GM18870 (cell line): Measurements from ENCODE around the gene OLFM1.

Experiments
- ATAC-seq: cut with Tn5 transposase; IDR thresholded peaks from one replicate; pipeline ENCODE4 v1.9.1; 2021; ENCODE audit warnings: moderate library complexity; ENCODE audit not compliant: unreplicated experiment

Gene OLFM1

DNA sequence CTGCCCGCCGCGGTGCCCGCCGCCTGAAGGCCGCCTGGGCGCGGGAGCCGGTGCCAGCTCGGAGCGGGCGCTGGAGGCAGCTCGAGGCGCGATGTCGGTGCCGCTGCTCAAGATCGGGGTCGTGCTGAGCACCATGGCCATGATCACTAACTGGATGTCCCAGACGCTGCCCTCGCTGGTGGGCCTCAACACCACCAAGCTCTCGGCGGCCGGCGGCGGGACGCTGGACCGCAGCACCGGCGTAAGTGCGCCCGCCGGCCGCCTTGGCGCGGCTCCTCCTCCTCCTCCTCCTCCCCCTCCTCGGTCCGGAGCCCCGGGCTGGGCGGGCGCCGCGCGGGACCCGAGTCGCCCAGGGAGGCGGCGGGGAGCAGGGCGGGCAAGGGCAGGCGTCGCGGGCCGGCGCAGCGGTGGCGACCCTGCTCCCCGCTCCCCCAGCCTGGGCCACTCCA, 455 bp downstream of the OLFM1 start:
- ATAC-seq = no peak

GRCh38 chr9:135088348-135088978, 995 bp downstream of the OLFM1 start:
- no peak for ATAC-seq

DNA sequence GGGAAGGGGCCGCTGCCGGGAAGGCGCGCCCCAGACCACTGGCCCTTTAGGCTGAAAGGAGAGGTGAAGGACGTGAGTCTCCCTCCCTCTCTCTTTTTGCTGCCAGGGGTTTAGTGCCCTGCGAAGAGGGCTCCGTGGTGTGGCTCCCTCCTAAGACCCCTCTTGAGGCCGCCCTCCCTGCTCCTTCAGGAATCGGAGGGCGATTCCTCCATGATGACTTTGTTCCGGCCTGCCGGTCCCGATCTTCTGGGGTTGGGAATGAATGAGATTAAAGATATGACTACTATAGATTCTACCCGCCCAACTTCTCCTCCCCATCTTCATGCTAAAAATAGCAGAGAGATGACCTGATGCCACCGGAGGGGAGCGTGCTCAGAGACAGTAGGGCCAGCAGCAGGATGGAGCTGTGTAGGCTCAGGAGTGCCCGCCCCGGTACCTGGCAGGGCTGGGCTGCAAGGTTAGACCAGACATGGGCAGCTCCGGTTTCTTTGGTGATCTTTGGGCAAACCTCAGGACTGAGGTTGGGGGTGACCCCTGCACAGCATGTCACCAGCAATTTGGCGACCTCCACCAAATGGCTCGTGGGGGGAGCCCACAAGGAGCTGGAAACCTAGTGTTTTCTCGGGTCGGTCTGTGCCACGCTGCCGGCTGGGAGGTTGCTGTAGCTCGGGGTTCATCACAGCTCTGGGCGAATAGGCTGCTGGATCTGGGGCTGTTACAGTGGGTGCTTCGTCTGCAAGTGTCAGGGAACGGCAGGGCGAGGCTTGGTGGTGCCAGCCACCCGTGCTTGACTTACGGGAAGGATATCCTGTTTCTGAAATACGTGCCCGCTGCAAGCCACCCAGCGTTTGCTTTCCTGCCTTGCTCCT, 1.7 kb downstream of the OLFM1 start:
- ATAC-seq = no peak

DNA sequence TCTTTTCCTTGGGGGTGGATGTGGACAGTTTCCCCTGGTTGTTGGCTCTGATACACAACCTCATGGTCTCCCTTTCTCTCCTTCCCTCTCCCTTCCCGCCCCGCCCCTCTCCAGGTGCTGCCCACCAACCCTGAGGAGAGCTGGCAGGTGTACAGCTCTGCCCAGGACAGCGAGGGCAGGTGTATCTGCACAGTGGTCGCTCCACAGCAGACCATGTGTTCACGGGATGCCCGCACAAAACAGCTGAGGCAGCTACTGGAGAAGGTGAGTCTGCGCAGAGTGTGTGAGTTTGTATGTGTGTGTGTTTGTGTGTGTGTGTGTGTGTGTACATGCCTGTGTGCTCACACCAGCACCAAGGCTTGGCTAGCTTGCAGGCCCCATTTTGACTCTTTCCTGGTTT, 2.6 kb downstream of the OLFM1 start:
- ATAC-seq = no peak

DNA sequence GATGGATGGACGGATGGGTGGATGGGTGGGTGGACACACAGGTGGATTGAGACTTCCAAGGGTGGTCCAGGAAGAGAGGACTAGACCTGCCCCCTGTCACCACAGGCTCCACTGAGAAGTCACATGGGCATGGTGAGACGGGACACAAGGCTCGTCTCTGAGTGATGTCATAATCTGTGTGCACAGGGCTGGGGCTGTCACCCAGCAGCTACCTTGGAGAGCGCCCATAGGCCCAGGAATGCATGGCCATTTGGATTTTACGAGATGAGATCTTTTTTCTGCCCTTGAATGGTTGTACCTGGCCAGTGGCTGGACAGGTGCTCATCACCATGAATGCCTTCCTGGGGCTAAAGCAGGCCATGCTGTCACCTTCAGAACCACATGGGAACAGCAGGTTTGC, 3.1 kb downstream of the OLFM1 start:
- ATAC-seq = no peak

DNA sequence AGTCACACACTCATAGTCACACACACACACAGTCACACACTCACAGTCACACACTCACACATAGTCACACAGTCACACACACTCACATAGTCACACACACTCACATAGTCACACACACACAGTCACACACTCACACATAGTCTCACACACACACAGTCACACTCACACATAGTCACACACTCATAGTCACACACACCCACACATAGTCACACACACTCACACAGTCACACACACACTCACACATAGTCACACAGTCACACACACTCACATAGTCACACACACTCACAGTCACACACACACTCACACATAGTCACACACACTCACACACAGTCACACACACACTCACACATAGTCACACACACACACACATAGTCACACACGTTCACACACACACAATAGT, 4.1 kb downstream of the OLFM1 start:
- no peak for ATAC-seq

GRCh38 chr9:135093111-135093510, 5.6 kb downstream of the OLFM1 start:
- no peak for ATAC-seq

GRCh38 chr9:135093911-135094584, 6.6 kb downstream of the OLFM1 start:
- no peak for ATAC-seq

DNA sequence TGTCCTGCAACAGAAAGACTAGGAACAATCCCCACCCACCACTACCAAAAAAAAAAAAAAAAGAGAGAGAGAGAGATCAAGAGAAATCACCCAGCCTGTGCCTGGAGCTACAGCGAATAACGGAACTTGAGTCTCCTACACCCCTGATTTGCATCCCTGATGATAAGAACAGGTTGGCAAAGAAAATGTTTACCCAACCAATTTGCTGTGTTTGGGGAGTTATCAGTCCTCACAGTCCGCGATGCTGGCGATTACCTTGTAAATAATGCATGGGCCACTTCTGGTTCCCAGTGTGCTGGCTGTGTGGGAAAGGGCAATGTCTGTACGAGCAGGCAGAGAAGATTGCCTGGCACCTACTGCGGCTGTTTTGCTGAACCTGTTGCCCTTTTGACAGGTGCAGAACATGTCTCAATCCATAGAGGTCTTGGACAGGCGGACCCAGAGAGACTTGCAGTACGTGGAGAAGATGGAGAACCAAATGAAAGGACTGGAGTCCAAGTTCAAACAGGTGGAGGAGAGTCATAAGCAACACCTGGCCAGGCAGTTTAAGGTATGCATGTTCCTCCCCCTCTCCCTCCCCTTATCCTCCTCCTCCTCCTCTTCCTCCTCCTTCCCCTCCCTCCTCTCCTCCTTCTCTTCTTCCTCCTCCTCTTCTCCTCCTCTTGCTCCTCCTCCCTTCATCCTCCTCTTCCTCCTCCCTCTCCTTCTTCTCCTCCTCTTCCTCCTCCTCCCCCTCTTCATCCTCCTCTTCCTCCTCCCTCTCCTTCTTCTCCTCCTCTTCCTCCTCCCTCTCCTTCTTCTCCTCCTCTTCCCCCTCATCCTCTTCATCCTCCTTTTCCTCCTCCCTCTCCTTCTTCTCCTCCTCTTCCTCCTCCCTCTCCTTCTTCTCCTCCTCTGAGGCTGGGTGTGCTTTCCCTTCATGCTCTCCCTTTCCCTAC, 8.3 kb downstream of the OLFM1 start:
- ATAC-seq = no peak

- ATAC-seq = no peak
These were observed 9.0 kb downstream of the OLFM1 start for GRCh38 chr9:135096408-135096895.

DNA sequence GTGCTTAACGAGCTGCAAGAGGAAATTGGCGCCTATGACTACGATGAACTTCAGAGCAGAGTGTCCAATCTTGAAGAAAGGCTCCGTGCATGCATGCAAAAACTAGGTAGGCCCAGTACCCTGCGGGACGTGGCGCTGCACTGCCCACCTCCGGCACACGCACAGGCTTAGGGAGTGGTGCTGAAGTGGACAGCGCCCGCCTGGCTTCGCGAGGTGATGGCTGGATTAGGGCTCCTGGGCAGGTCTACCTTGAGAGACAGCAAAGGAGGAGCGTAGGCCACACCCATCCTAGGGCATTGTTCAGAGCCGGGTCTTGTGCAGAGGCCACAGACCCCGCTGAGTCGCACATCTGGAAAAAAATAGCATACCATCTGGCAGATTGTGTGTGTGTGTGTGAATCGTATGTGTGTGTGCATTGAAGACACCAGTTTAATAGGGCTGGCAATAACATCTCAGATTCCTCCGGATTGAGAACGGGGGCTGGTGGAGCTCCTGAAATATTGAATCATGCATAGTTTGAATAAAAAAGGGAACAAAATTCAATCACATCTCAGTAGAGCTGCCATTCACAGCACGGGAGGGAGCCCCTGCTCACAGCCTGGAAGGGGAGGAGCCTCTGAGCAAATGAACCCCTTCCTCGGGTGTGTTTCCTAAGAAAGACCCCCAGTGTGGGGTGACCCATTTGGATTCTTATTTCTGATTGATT, 11.1 kb downstream of the OLFM1 start:
- no peak for ATAC-seq

DNA sequence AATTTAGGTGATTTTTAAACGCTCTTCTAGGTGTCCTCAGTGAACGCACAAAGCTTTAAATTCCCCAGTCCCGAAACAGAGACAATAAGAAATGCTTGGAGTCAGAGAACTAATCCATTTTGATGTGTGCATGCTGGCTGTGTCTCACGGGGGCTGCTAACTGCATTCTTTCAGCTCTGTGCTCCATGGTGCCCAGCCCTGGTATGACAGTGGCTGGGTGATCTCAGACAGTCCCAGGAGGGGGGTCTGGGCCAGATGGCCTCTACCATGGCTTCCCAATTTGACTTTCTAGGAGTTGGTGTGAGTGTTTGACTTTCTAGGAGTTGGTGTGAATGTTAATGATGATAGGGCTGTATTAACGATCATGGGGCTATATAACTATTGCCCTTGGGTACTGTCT, 12.1 kb downstream of the OLFM1 start:
- ATAC-seq = no peak

DNA sequence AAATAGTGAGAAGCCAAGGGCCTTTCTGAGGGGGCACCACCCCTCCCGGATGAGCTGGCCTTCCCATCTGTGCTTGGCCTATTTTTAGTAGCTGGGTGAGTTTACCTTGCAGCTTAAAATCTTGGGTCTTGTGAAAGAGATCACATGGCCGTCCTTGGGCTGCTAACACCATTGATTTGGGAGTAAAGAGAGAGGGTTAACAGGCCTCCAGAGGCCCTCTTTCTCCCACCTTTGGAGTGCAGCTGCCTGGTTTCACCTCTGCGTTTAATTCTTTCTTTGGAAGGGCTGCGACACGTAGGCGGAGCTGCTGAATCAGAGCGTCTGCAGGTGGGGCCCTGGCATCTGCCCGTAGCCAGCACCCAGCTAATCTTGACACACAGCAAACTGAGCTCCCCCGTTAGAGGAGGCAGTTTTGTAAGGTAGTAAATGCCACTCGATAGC, 12.8 kb downstream of the OLFM1 start:
- no peak for ATAC-seq

GRCh38 chr9:135100725-135101410, 13.4 kb downstream of the OLFM1 start:
- ATAC-seq = no peak

DNA sequence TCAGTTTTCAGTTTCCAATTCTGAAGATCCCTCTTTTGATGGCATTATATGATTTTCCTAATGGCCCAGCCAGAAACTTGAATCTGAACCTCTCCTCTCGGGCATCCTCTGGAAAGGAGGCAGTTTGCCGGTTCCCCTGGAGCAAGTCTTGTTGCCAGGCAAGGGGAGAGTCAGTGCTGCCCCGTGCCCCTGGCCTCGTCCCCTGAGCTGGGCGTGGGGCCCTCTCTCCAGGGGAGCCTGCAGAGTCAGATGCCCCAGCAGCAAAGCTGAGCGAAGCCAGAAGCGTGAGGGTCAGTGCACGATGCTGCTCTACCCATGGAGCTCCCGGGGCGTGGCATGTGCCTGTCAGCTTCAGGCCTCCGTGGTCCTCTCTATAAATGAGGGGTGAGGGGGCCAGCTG, 14.0 kb downstream of the OLFM1 start:
- ATAC-seq = no peak

DNA sequence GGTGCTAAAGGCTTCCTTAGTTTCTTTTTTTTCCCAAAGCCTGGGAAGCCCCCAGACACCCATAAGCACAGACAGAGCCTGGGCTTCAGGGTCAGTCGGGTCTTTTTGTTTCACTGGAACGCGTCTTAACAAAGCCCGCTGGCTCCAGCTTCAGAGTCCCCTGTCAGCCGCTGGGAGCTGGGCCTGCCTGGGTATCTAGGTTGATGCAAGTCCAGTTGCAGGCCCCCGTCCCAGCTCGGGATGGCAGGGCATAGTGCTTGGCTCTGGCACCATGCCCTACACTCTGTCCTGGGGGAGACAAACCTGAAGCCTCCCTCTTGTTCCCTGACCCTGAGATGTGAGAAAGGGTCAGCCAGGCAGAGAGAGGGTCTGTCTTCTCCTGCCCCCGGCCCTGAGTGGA, 14.5 kb downstream of the OLFM1 start:
- ATAC-seq = no peak

DNA sequence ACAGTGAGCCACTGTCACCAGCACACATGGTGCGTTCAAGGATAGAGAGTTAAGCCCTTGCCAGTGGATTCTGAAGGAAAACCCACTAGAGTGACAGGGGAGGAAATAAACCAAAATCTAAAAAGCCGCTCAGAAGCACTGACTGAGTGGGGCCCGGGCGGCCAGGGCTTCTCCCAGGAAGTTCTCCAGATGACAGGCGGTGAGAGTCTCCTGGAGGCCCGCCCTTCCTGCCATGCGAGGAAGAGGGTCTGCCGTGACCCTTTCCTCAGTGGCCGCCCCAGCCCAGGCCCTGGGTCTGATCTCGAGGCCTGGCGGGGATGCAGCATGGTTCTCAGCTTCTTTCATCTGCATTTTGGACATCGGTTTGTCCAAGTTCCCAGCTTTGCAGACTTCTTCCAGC, 14.9 kb downstream of the OLFM1 start:
- ATAC-seq = no peak

DNA sequence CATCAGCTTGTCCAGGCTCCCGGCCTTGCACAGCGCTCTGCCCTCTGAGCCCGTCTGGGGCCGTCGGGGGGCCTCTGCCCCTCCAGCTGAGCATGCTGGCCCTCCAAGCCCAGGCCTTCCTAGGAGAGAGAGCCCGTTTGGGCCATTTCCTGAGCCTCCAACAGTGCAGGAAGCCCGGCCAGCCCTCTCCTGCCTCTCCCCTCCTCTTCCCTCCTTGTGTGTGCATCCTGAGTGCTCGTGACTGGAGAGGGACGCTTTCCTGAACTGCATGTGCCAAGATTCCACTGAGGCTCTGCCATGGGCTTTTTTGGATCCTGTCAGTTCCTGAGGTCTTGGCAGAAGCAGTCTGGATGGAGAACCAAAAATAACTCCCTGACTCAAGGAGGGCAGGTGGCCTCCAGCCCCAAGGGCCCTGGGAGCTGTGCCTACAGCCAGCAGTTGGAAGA, 15.6 kb downstream of the OLFM1 start:
- no peak for ATAC-seq

- no peak for ATAC-seq
These were observed 16.6 kb downstream of the OLFM1 start for GRCh38 chr9:135103931-135104639.
